KMS-11 (cell line): ENCODE measurements around the gene SLC22A25.

Experiments used
- H2AFZ ChIP-seq: fragments of 200-600 bp; sonication (generic); 2 replicates; pipeline ENCODE4 v1.6.1; 2016; ENCODE audit warnings: antibody characterized with exemption, mixed run types, low read depth
- H3K27ac ChIP-seq: fragments of 200-600 bp; sonication (generic); 2 replicates; pipeline ENCODE4 v1.6.1; 2016; ENCODE audit warnings: mild to moderate bottlenecking, mixed run types
- H3K27me3 ChIP-seq: fragments of 200-600 bp; sonication (generic); 2 replicates; pipeline ENCODE4 v1.6.1; 2017; ENCODE audit warnings: mild to moderate bottlenecking, low read depth, mixed run types, moderate library complexity; ENCODE audit not compliant: insufficient read depth
- H3K36me3 ChIP-seq: fragments of 200-600 bp; sonication (generic); 2 replicates; pipeline ENCODE4 v1.6.1; 2017; ENCODE audit warnings: mild to moderate bottlenecking, mixed run types; ENCODE audit not compliant: insufficient read depth
- H3K4me1 ChIP-seq: fragments of 200-600 bp; sonication (generic); 2 replicates; pipeline ENCODE4 v1.6.1; 2016; ENCODE audit warnings: mild to moderate bottlenecking, low read depth, mixed run types; ENCODE audit not compliant: poor library complexity, severe bottlenecking
- H3K4me2 ChIP-seq: fragments of 200-600 bp; sonication (generic); 2 replicates; pipeline ENCODE4 v1.7.0; 2016; ENCODE audit warnings: mild to moderate bottlenecking, mixed run types
- H3K4me3 ChIP-seq: fragments of 200-600 bp; sonication (generic); IDR thresholded peaks from 2 replicates; pipeline ENCODE4 v1.6.1; 2017; ENCODE audit warnings: low read depth, low read length, mixed read lengths; ENCODE audit not compliant: insufficient read depth
- H3K79me2 ChIP-seq: fragments of 200-600 bp; sonication (generic); 2 replicates; pipeline ENCODE4 v1.6.1; 2016; ENCODE audit warnings: low read depth, mixed run types; ENCODE audit not compliant: insufficient read depth
- H3K9ac ChIP-seq: fragments of 200-600 bp; sonication (generic); 2 replicates; pipeline ENCODE4 v1.6.1; 2016; ENCODE audit warnings: mild to moderate bottlenecking, mixed run types
- H4K20me1 ChIP-seq: fragments of 200-600 bp; sonication (generic); 2 replicates; pipeline ENCODE4 v1.6.1; 2016; ENCODE audit warnings: mild to moderate bottlenecking, mixed run types; ENCODE audit not compliant: insufficient read depth
- CTCF ChIP-seq: fragments of 200-600 bp; sonication (generic); conservative IDR thresholded peaks from 2 replicates; pipeline ENCODE4 v1.6.1; 2017; ENCODE audit warnings: low read depth, mild to moderate bottlenecking, antibody characterized with exemption, low read length, moderate library complexity, mixed read lengths

SLC22A25 gene

GRCh38 chr11:63280920-63281319 lies 37.5 kb upstream of the SLC22A25 start:
- Histone ChIP-seq H3K27ac (no peak overlapping the region), H3K4me2 (no peak overlapping the region), H3K9ac (no peak overlapping the region), H2AFZ (no peak overlapping the region), H3K36me3 (no peaks in the 10 kb centered on the region), H3K4me1 (no peaks in the 10 kb centered on the region), H3K27me3 (no peaks in the 10 kb centered on the region), H3K4me3 (no peak overlapping the region), H4K20me1 (no peaks in the 10 kb centered on the region), H3K79me2 (no peaks in the 10 kb centered on the region)
- TF ChIP-seq CTCF: no peak

- Histone ChIP-seq H3K27me3 (no peaks in the 10 kb centered on the region), H4K20me1 (no peaks in the 10 kb centered on the region), H3K4me1 (no peaks in the 10 kb centered on the region), H3K36me3 (no peaks in the 10 kb centered on the region), H3K79me2 (no peaks in the 10 kb centered on the region), H3K27ac (no peak overlapping the region), H3K4me3 (no peak overlapping the region), H3K9ac (no peak overlapping the region), H3K4me2 (no peak overlapping the region), H2AFZ (no peak overlapping the region)
- no peak for TF ChIP-seq CTCF
Measured at GRCh38 chr11:63277345-63277943, 34.0 kb upstream of the SLC22A25 start.

GRCh38 chr11:63274776-63275175 lies 31.4 kb upstream of the SLC22A25 start:
- no peak for TF ChIP-seq CTCF
- H3K79me2 ChIP-seq: no peaks in the 10 kb centered on the region
- H3K4me1 ChIP-seq: no peaks in the 10 kb centered on the region
- no peaks in the 10 kb centered on the region for H3K36me3 ChIP-seq
- no peak overlapping the region for H3K4me2 ChIP-seq
- no peak overlapping the region for H2AFZ ChIP-seq
- no peak overlapping the region for H3K27ac ChIP-seq
- no peak overlapping the region for H3K9ac ChIP-seq
- H4K20me1 ChIP-seq: no peaks in the 10 kb centered on the region
- no peaks in the 10 kb centered on the region for H3K27me3 ChIP-seq
- H3K4me3 ChIP-seq: no peak overlapping the region

- Histone ChIP-seq H3K27me3 (no peaks in the 10 kb centered on the region), H3K4me1 (no peaks in the 10 kb centered on the region), H3K4me3 (no peak overlapping the region), H3K4me2 (no peak overlapping the region), H3K27ac (no peak overlapping the region), H3K36me3 (no peaks in the 10 kb centered on the region), H3K9ac (no peak overlapping the region), H3K79me2 (no peaks in the 10 kb centered on the region), H2AFZ (no peak overlapping the region), H4K20me1 (no peaks in the 10 kb centered on the region)
- no peak for TF ChIP-seq CTCF
Measured at GRCh38 chr11:63273685-63274084, 30.3 kb upstream of the SLC22A25 start.

GRCh38 chr11:63262547-63262946 lies 19.1 kb upstream of the SLC22A25 start:
- Histone ChIP-seq H3K4me3 (no peak overlapping the region), H3K4me2 (no peak overlapping the region), H3K36me3 (no peaks in the 10 kb centered on the region), H3K9ac (no peak overlapping the region), H3K4me1 (no peaks in the 10 kb centered on the region), H3K79me2 (no peaks in the 10 kb centered on the region), H4K20me1 (no peaks in the 10 kb centered on the region), H3K27ac (no peak overlapping the region), H3K27me3 (no peaks in the 10 kb centered on the region), H2AFZ (no peak overlapping the region)
- no peak for TF ChIP-seq CTCF
